ENCODE results near the gene NOS3. TPM values are rescaled to one million over a fixed set of nuclear protein-coding genes. Genes with fewer than 3 reads are reported as not detected.

The NOS3 gene
- total RNA-seq, 1 donor from 2014 or later = 0.22 TPM

DNA sequence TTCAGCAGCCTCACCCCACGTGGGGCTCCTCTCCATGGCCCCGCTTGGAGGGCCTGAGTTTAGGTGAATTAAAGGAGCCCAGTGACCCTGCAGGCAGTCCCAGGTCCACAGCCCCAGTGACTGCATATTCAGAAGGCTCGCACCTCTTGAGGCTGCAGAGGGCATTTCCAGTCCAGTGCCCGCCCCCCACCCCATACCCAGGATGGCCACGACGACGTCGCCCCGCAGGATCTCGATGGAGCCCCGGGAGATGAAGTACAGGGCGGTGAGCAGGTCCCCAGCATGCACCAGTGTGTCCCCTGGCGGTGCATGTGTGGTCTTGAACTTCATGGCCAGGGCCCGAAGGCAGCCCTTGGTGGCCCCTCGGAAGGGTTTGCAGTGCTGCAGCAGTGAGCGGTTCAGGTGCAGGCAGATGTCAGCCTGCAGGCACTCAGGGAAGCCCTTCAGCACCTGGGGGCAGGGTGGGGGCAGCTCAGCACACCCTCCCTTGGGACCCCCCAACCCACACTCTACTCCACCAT lies 40.8 kb upstream of the NOS3 start:
- no peaks in the 10 kb centered on the region for H3K9me3 Mint-ChIP-seq
- H3K4me1 Mint-ChIP-seq = no peaks in the 10 kb centered on the region

GRCh38 chr7:150950496-150951180 lies 40.2 kb upstream of the NOS3 start:
- DNase-seq (no peak), ATAC-seq (ENCODE audit: low read depth) (no peak)
- TF ChIP-seq, protein P1, sequence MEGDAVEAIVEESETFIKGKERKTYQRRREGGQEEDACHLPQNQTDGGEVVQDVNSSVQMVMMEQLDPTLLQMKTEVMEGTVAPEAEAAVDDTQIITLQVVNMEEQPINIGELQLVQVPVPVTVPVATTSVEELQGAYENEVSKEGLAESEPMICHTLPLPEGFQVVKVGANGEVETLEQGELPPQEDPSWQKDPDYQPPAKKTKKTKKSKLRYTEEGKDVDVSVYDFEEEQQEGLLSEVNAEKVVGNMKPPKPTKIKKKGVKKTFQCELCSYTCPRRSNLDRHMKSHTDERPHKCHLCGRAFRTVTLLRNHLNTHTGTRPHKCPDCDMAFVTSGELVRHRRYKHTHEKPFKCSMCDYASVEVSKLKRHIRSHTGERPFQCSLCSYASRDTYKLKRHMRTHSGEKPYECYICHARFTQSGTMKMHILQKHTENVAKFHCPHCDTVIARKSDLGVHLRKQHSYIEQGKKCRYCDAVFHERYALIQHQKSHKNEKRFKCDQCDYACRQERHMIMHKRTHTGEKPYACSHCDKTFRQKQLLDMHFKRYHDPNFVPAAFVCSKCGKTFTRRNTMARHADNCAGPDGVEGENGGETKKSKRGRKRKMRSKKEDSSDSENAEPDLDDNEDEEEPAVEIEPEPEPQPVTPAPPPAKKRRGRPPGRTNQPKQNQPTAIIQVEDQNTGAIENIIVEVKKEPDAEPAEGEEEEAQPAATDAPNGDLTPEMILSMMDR (IDR thresholded peaks at IDR 0.05) = no peak
- ChIA-PET CTCF (no interaction called here), POLR2A (no interaction called here)
- H3K9me3 Mint-ChIP-seq = no peaks in the 10 kb centered on the region
- intact Hi-C loops (cut with micrococcal nuclease) = no loop called here
- no peak overlapping the region for H3K27ac Mint-ChIP-seq
- H3K36me3 Mint-ChIP-seq (ENCODE audit: low read depth) = no peaks in the 10 kb centered on the region
- no peak overlapping the region for H3K4me3 Mint-ChIP-seq
- peaks cover 13% of the 10 kb centered on the region for H3K27me3 Mint-ChIP-seq
- H3K4me1 Mint-ChIP-seq = no peaks in the 10 kb centered on the region

More for the DNA sequence above, 40.8 kb upstream of the NOS3 start:
- no peak for DNase-seq
- Mint-ChIP-seq H3K4me3 (no peak overlapping the region), H3K27ac (no peak overlapping the region), H3K27me3 (peaks cover 15% of the 10 kb centered on the region), H3K36me3 (ENCODE audit: low read depth) (no peaks in the 10 kb centered on the region)
- TF ChIP-seq, protein P1 (IDR thresholded peaks at IDR 0.05) = no peak
- CTCF ChIA-PET = no interaction called here
- ATAC-seq (ENCODE audit: low read depth) = no peak
- intact Hi-C loops (cut with micrococcal nuclease) = no loop called here
- POLR2A ChIA-PET = no interaction called here

- CTCF ChIA-PET = no interaction called here
- peaks cover 15% of the 10 kb centered on the region for H3K27me3 Mint-ChIP-seq
- no peak overlapping the region for H3K4me3 Mint-ChIP-seq
- no peak overlapping the region for H3K27ac Mint-ChIP-seq
- H3K4me1 Mint-ChIP-seq = no peaks in the 10 kb centered on the region
- ATAC-seq (ENCODE audit: low read depth) = no peak
- no peak for DNase-seq
- intact Hi-C loops (cut with micrococcal nuclease) = no loop called here
- TF ChIP-seq, protein P1 (IDR thresholded peaks at IDR 0.05) = no peak
- POLR2A ChIA-PET = no interaction called here
- H3K36me3 Mint-ChIP-seq (ENCODE audit: low read depth) = no peaks in the 10 kb centered on the region
- no peaks in the 10 kb centered on the region for H3K9me3 Mint-ChIP-seq
Observed at GRCh38 chr7:150951181-150951520, 39.7 kb upstream of the NOS3 start.

- ChIA-PET POLR2A (no interaction called here), CTCF (no interaction called here)
- Mint-ChIP-seq H3K4me1 (no peaks in the 10 kb centered on the region), H3K9me3 (no peaks in the 10 kb centered on the region), H3K4me3 (no peak overlapping the region), H3K27ac (no peak overlapping the region), H3K27me3 (peaks cover 14% of the 10 kb centered on the region), H3K36me3 (ENCODE audit: low read depth) (no peaks in the 10 kb centered on the region)
- ATAC-seq (ENCODE audit: low read depth) = no peak
- intact Hi-C loops (cut with micrococcal nuclease) = no loop called here
- TF ChIP-seq, protein P1 (IDR thresholded peaks at IDR 0.05) = no peak
- no peak for DNase-seq
Observed at GRCh38 chr7:150951521-150951920, 39.3 kb upstream of the NOS3 start.

- H3K36me3 Mint-ChIP-seq (ENCODE audit: low read depth) = no peaks in the 10 kb centered on the region
- CTCF ChIA-PET = no interaction called here
- intact Hi-C loops (cut with micrococcal nuclease) = no loop called here
- H3K27me3 Mint-ChIP-seq = peaks cover 21% of the 10 kb centered on the region
- no peak for DNase-seq
- POLR2A ChIA-PET = no interaction called here
- H3K9me3 Mint-ChIP-seq = no peaks in the 10 kb centered on the region
- H3K4me1 Mint-ChIP-seq = no peaks in the 10 kb centered on the region
- TF ChIP-seq, protein P1 (IDR thresholded peaks at IDR 0.05) = no peak
- H3K27ac Mint-ChIP-seq = no peak overlapping the region
- H3K4me3 Mint-ChIP-seq = no peak overlapping the region
- ATAC-seq (ENCODE audit: low read depth) = no peak
Observed at GRCh38 chr7:150952331-150953050, 38.3 kb upstream of the NOS3 start.
